NCI-H128 (cell line): ENCODE data around the gene GSG1.
"Not testable (repeated sequence)": the region's sequence is repeated elsewhere in the genome, so short reads cannot be mapped to it uniquely, and the experiment has no call there.

ENCODE experiments used
- DNase-seq: peaks from one replicate; lab custom pipeline; 2025; ENCODE audit not compliant: unreplicated experiment; lab: John Stamatoyannopoulos, UW

The GSG1 gene

GRCh38 chr12:13093191-13093847 is 10.1 kb downstream of the GSG1 start:
- DNase-seq: no peak

DNA sequence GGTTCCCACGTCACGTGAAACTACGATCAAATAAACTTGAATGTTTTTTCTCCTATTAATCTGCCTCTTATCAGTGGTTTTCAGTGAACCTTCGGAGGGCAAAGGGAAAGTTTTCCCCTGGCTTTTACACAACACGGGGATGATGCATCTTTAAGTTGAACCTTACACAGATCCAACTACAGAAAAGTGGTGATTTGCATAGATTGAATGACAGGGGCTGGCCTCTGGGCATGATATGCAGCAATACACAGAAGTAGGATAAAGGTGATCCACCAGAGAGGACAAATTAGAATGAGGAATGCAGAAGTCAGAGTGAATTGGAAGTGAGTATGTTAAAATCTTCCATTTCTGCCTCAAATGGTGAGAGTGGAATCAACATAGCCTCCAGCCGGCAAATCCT is 11.6 kb downstream of the GSG1 start:
- no peak for DNase-seq

DNA sequence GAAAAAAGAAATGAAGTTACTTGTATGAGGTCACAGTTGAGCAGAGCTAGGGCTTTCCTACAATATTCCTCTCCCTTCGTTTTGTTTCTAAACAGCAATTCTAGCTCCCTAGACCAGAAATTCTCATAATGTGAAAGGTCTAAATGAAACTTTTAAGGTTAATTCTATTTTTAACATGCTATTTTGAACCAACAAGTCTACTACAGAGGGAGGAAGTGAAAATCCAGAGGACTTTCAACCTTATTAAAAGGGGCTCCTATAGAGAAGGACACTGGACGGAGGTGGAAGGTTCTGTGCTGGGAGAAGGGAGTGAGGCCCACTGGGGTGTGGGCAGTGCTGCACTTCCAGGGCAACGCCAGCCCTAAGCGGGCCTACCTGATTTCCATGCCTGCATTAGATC is 13.4 kb downstream of the GSG1 start:
- no peak for DNase-seq

DNA sequence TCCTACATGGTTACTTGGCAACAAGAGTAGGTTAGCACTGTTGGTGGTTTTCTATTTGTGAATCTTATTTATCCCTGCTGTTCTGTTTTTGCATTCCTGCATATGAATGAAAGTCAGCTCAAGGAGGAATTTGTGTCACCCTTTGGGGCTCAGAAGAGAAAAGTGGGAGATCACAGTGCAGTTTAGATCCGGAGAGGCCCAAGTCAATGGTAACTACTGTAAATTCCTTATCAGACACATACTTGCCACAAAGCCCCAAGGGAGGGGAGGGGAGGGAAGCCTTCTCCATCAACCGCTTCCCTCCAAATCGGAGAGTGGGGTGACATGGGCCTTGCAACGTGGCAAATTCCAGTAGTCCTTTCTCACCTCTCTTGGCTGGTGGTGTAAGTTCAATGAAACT is 15.0 kb downstream of the GSG1 start:
- DNase-seq: no peak

- DNase-seq: no peak
Measured at GRCh38 chr12:13087766-13088165, 15.7 kb downstream of the GSG1 start.

DNA sequence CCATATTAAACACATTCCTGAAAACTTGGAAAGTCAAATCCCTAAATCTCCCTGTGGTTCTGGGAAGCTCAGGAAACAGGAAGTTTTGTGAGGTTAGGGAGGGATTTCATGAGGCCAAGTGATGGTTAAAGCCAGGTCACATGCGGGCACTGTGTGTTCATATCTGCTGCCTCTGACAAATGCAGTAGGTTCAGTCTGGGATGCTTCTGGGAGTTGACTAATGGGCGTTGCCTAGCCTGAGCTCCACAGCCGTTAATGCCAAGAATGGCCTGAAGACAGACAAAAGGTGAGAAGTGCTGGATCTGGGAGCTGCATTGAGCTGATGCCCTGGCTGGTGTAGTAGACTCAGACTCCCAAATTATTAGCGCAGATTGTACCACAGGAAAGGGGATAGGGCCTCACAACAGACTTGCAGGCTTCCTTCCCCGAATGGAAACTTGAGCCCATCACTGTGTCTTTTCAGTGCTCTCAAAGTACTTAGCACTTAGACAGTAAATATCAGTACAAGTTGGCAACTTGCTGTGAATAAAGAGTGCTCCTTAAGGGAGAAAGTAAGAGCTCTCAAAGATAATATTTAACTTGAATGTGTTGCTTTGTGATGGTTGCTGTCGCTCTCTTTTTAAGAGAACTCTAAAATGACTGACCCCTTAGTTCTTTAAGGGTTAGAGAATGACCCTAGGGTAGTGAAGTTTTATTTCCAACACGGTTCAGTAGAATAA is 17.3 kb downstream of the GSG1 start:
- no peak for DNase-seq

DNA sequence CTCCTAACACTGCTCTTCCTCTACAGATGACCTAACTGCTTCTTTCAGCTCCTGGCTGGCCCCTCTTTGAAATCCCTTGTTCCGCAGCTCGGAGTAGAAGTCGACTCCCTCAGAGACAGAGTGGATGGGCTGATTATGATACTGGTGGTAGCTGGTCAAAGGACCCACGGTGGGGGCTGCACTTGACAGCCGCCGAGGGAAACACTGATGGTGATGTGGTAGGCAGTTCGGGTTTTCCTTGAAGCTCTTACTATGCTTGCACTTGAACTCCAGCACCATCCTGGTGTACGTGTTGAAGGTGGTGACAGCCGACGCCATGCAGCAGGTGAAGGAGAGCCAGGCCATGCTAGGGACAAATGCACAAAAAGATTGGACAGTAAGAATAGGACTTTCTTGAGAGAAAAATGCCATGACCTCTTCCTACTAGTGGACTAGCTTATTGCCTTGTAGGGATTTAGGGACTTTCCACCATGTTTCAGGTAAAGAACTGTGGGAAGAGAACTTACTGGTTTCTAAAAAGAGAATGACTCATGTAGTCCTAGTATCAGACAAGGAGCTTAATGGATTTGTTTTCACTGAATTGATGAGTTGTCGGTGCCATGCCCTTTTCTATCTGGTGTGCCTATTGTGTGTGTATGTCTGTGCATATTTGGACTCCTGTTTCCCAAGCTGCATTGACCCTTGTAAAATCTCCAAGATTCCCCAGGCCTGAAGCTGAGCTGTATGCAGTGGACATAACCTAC is 18.4 kb downstream of the GSG1 start:
- no peak for DNase-seq

DNA sequence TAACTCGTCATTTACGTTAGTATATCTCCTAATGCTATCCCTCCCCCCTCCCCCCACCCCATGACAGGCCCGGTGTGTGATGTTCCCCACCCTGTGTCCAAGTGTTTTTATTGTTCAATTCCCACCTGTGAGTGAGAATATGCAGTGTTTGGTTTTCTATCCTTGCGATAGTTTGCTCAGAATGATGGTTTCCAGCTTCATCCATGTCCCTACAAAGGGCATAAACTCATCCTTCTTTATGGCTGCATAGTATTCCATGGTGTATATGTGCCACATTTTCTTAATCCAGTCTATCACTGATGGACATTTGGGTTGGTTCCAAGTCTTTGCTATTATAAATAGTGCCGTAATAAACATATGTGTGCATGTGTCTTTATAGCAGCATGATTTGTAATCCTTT is 19.8 kb downstream of the GSG1 start:
- DNase-seq: not testable (repeated sequence)

- DNase-seq: no peak
Measured at GRCh38 chr12:13082861-13083260, 20.6 kb downstream of the GSG1 start.

- no peak for DNase-seq
Measured at GRCh38 chr12:13080266-13080665, 23.2 kb downstream of the GSG1 start.

DNA sequence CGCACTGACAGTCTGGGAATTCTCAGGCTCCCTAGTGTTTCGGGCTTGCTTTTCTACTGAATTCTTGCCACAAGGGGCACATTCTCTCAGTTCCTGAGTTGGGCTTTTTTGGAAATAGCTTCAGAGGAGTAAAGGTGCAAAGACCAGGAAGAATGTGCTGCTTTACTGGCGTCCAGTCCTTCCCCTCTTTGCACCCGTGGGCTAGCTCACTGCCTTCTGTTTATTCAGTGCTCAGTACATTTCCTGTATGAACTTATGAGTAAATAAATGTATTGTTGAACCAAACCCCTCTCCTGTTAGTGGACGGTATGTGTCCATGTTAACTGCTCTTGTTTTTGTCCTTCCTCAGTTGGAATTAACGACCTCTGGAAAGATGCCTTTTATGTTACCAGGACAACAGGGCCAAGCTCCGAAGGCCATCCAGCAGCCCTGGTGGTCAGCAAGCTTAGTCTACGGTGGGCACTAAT is 24.0 kb downstream of the GSG1 start:
- DNase-seq: no peak

- no peak for DNase-seq
Measured at GRCh38 chr12:13075786-13076570, 27.5 kb downstream of the GSG1 start.

- no peak for DNase-seq
Measured at GRCh38 chr12:13075118-13075480, 28.4 kb downstream of the GSG1 start.

GRCh38 chr12:13074396-13075117 is 28.9 kb downstream of the GSG1 start:
- DNase-seq: no peak

- DNase-seq: no peak
Measured at GRCh38 chr12:13073173-13073572, 30.3 kb downstream of the GSG1 start.

GRCh38 chr12:13071305-13072280 is 31.9 kb downstream of the GSG1 start:
- DNase-seq: no peak

GRCh38 chr12:13069380-13069779 is 34.1 kb downstream of the GSG1 start:
- no peak for DNase-seq

DNA sequence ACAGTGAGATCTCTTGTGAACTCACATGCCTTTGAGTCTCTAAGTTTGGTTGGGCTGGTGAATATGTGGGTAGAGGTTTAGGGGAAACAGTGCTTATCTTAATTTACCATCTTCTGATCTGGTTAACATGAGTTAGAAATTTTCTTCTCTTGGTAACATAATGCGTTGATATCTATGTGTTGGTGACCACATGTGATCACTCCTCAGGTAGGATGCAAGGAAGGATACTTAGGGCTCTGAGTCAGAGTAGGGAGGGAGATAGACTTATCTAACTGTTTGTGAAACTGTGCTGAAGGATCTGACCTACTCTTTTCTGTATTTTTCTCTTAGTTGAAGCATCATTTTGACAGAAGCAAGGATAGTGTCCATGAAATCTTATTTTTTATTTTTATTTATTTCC is 36.1 kb downstream of the GSG1 start:
- DNase-seq: no peak

DNA sequence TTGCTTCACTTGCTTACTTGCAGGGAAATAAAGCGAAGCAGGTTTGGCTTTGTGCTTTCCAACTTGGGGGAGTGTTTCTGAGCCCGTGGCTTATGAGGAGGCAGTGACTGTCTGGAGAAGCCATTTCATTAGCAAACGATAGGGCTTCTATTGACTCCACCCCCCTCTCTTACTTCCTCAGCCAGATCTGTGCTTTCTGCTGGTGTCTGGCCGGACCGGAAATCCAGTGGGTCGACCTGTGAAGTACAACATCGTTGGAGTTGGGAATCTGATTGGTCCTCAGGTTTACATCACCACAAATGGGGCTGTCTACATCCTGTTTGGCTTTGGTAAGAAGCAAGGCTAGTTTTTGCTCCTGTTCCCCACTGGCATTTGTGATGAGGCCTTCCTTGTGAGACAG is 37.0 kb downstream of the GSG1 start:
- DNase-seq: no peak

- no peak for DNase-seq
Measured at GRCh38 chr12:13066014-13066413, 37.5 kb downstream of the GSG1 start.
